ENCODE data around the gene CYP2J2. TPM values are rescaled to one million over a fixed set of nuclear protein-coding genes. Genes with fewer than 3 reads are reported as not detected.
"Not testable (repeated sequence)": the region's sequence is repeated elsewhere in the genome, so short reads cannot be mapped to it uniquely, and the experiment has no call there.

Gene CYP2J2
- total RNA-seq, 4 donors from 2014 or later: 4.0 to 21.8 (median 7.9) TPM

DNA sequence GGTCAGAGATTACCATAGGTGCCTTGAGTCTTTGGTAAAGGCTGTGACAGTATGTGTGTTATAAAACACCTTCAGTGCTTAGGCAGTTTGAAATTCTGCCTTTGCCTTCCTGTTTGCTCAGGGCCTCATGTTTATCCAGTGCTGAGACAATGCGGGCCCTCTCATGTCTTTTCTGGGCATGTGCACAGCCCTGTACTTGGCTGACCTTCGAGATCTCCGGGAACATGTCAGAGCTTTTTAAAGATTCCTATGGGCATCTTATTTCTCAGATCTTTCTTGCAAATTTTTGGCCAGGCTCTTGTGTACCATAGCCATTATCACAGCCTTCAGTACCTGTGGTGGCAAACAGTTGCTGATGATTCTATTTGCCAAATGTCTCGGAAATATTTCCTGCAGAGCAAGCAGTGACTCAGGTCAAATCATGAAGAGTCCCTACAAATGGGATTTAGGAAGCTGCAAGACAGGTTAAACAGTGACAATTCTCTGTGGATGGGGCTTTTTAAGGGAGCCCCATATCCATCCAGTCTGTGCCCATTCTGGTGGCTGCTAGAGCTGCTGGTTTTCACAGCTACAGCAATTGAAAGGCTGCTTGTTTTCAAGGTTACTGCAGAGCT lies 69.7 kb downstream of the CYP2J2 start:
- H3K4me3 ChIP-seq (ENCODE audit: low read depth, poor library complexity, severe bottlenecking): no peak overlapping the region
- intact Hi-C loops (cut with DNase I; ENCODE audit: low total_unique reads): no loop called here
- DNase-seq (ENCODE audit: low spot score in 2 of 2): no peak
- TF ChIP-seq CTCF (IDR thresholded peaks at IDR 0.05): no peak
- no peak for TF ChIP-seq POLR2A (IDR thresholded peaks at IDR 0.05)
- 55 to 72% methylated on average over 4 of the region's 4 CpGs for WGBS, 2 donors

GRCh38 chr1:59855297-59855696 lies 71.3 kb downstream of the CYP2J2 start:
- intact Hi-C loops (cut with DNase I; ENCODE audit: low total_unique reads); H3K4me3 ChIP-seq (ENCODE audit: low read depth, poor library complexity, severe bottlenecking); DNase-seq (ENCODE audit: low spot score in 2 of 2): not testable (repeated sequence)
- WGBS, 2 donors: 97 to 100% methylated on average over 1 of the region's 1 CpG

DNA sequence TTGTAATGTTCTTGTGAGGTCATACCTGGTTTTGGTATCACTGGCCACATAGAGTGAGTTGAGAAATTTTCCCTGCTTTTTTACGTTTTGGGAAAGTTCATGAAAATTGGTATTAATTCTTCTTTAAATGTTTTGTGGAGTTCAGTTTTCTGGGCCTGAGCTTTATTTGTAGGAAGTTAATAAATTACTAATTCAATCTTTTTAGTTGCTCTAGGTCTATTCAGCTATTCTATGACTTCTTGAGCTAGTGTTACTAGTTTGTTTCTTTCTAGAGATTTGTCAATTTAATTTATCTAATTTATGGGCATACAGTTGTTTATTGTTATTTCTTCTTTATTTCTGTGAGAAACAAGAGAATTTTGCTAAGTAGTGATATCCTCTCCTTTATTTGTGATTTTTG lies 74.5 kb downstream of the CYP2J2 start:
- TF ChIP-seq CTCF (IDR thresholded peaks at IDR 0.05): no peak
- TF ChIP-seq POLR2A (IDR thresholded peaks at IDR 0.05): no peak
- 91 to 96% methylated on average over 1 of the region's 1 CpG for WGBS, 2 donors
- no peak overlapping the region for H3K4me3 ChIP-seq (ENCODE audit: low read depth, poor library complexity, severe bottlenecking)
- intact Hi-C loops (cut with DNase I; ENCODE audit: low total_unique reads): no loop called here
- no peak for DNase-seq (ENCODE audit: low spot score in 2 of 2)

GRCh38 chr1:59846895-59847282 lies 79.7 kb downstream of the CYP2J2 start:
- WGBS, 2 donors: 95 to 96% methylated on average over 2 of the region's 2 CpGs
- intact Hi-C loops (cut with DNase I; ENCODE audit: low total_unique reads): no loop called here
- no peak for DNase-seq (ENCODE audit: low spot score in 2 of 2)
- no peak overlapping the region for H3K4me3 ChIP-seq (ENCODE audit: low read depth, poor library complexity, severe bottlenecking)
- no peak for TF ChIP-seq CTCF (IDR thresholded peaks at IDR 0.05)
- TF ChIP-seq POLR2A (IDR thresholded peaks at IDR 0.05): no peak

DNA sequence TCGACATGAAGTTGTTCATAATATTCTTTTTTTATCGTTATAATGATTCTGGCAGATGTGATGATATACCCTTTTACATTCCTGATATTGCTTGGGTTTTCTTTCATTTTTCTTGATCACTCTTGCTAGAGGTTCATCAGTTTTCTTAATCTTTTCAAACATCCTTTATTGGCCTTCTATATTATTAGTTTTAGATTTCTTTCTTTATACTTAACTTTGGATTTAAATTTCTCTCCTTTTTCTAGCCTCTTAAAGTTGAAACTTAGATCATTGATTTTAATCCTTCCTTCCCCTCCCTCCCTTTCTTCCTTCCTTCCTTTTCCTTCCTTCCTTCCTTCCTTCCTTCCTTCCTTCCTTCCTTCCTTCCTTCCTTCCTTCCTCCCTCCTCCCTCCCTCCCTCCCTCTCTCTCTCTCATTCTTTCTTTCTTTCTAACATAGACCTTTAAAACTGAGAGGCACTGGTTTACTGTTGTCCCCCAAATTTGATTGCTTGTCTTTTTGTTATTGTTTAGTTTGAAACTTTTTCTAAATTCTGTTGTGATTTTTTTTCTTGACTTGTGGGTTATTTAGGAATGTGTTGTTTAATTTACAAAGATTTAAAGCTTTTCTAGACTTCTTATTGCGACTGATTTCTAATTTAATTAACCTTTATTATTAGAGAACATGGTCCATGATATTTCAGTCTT lies 80.2 kb downstream of the CYP2J2 start:
- intact Hi-C loops (cut with DNase I; ENCODE audit: low total_unique reads): no loop called here
- H3K4me3 ChIP-seq (ENCODE audit: low read depth, poor library complexity, severe bottlenecking): no peak overlapping the region
- WGBS, 2 donors: 95 to 96% methylated on average over 3 of the region's 3 CpGs
- TF ChIP-seq POLR2A (IDR thresholded peaks at IDR 0.05) (no peak), CTCF (IDR thresholded peaks at IDR 0.05) (no peak)
- DNase-seq (ENCODE audit: low spot score in 2 of 2): no peak

DNA sequence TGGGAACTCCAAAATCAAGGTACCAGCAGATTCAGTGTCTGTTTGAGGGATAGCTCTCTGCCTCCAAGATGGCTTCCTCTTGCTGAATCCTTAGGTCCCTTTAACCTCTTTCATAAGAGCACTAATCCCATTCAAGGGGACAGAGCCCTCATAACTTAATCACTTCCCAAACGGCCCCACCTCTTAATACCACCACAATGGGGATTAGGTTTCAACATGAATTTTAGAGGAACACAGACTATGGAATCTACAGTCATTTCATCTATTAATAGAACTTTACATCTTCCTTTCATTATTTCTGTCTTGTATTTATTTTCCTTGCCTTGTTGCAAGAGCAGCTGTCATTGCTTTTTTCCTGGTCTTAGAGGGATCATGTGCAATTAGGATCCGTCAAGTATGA lies 81.5 kb downstream of the CYP2J2 start:
- H3K4me3 ChIP-seq (ENCODE audit: low read depth, poor library complexity, severe bottlenecking): no peak overlapping the region
- no peak for DNase-seq (ENCODE audit: low spot score in 2 of 2)
- intact Hi-C loops (cut with DNase I; ENCODE audit: low total_unique reads): no loop called here
- TF ChIP-seq CTCF (IDR thresholded peaks at IDR 0.05) (no peak), POLR2A (IDR thresholded peaks at IDR 0.05) (no peak)
- WGBS, 2 donors: 57 to 59% methylated on average over 2 of the region's 2 CpGs

Other genes with a start within 250 kb of the CYP2J2 start
- 10 to 100 TPM; 17.2 to 25.2 (median 19.3) TPM for gene HOOK1, start 111.8 kb downstream of the CYP2J2 start, total RNA-seq
- 1 to 10 TPM in 1 of 4 donors, not detected in 3; 1.3 TPM for gene C1orf87, start 147.0 kb upstream of the CYP2J2 start, total RNA-seq